CD4-positive, alpha-beta T cell treated with Interleukin-21 for 1 hour (primary cell): ENCODE measurements around the gene EXOC3L2.

Experiments used
- DNase-seq: peaks from one replicate; pipeline ENCODE4 v3.0.0-alpha.2; 2020

EXOC3L2 gene

DNA sequence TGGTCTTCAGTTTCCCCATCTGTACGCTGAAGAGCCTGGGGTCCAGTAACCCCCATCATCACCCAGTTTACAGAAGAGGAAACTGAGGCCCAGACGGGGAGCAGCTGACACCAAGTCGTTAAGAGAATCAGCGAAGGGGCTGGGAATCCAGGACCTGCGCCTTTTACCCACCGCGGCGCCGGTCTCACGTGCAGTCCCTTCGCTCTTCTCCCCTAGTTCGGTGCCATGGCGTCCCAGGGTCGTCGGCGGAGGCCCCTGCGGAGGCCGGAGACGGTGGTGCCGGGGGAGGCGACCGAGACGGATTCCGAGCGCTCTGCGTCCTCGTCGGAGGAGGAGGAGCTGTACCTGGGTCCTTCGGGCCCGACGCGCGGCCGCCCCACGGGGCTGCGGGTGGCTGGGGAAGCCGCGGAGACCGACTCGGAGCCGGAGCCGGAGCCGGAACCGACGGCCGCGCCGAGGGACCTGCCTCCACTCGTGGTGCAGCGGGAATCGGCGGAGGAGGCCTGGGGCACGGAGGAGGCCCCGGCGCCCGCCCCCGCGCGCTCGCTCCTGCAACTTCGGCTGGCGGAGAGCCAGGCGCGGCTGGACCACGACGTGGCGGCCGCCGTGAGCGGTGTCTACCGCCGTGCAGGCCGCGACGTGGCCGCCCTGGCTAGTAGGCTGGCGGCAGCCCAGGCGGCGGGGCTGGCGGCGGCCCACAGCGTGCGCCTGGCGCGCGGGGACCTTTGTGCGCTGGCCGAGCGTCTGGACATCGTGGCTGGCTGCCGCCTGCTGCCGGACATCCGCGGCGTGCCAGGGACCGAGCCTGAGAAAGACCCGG, 65.9 kb downstream of the EXOC3L2 start:
- peak; percentile 26 for DNase-seq

DNA sequence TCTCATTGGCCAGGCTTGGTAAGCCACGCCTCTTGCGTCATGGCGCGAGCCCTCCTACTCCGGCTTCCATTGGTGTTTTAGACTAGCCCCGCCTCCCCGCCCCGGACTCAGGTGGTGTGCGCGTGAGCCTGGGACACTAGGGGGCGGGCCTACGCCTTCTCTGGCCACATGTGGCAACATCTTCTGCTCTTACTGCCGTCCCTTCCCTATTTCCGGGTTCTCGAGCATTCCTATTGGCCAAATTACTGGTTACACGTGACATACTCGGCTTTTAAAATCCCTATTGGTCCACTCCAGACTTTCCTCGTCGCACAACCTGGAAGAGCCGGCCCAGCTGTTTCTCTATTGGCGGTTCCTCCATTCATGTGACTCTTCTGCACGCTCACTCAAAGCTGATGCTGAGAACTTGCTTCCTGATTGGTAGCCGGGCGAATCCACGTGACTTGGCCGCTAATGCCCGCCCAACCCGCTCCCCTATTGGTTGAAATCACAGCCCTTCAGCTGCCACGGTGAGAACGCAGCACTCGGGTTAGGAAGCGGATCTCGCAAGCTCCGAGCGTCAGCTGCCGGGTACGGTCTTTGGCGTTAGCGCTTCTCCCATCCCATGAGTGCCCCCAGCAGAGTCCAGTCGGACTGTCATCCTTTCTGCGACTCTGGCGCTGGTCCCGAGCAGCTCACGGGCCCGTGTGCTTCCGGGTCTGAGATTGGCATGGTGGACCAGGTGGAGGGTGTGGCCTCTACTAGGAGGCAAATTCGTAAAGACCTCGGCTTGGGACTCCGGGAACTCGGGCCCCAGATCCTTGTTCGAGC, 66.7 kb downstream of the EXOC3L2 start, which contains the start of gene BLOC1S3:
Gene BLOC1S3 (plus strand): TSS at position 523 of the 810 bp plus-strand sequence. CDS start 513 bp downstream, outside the sequence.
- DNase-seq = peak; percentile 100

DNA sequence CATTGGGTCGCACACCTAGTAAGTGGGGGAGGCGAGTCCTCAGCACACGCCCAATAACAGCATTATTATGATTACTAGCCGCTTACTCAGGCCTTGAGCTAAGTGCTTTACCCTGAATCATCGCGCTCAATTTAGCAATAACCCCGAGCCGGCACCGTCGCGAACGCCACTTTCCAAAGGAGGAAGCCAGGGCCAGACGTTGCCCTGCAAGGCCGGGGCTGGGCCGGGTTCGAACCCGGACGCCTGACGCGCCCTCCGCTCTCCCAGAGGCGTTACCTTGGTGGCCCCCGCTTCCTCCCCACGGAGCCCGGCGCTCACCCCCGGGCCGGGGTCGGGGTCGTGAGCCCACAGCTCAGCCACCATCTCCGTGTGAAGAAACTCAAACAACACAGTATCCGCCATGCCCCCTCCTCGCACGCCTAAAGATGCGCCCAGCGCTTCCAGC, 67.4 kb downstream of the EXOC3L2 start, which contains the start of gene TRAPPC6A:
Gene TRAPPC6A (minus strand): TSS at position 421 of the 445 bp plus-strand sequence. CDS start 19 bp downstream, at position 402.
- no peak for DNase-seq

DNA sequence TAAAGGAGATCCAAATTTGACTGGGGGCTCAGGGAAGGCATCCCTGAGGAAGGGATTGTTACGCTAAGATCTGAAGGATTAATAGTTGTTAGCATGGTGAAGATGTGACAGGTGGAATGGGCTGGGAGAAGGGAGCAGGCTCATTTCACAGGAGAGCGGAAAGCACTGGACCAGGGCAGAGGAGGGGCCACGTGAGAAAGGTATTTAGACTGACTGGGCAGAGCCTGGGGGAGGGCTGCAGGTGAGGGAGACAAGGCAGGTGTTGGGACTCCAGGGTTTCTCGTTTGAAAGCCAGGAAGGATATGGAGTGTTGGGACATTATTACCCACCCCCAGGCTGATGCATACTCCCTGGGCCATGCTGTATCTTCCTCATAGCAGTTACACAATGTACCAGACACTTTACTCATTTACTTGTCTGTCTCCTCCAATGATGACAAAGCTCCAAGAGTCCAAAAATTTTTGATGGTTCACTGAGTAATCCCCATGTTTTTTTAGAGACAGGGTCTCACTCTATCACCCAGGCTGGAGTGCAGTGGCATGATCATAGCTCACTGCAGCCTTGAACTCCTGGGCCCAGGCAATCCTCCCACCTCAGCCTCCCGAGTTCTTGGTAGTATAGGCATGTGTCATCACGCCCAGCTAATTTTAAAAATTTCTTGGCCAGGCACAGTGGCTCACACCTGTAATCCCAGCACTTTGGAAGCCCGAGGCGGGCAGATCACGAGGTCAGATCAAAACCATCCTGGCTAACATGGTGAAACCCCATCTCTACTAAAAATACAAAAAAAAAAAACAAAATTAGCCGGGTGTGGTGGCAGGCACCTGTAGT, 69.5 kb downstream of the EXOC3L2 start:
- DNase-seq = no peak

DNA sequence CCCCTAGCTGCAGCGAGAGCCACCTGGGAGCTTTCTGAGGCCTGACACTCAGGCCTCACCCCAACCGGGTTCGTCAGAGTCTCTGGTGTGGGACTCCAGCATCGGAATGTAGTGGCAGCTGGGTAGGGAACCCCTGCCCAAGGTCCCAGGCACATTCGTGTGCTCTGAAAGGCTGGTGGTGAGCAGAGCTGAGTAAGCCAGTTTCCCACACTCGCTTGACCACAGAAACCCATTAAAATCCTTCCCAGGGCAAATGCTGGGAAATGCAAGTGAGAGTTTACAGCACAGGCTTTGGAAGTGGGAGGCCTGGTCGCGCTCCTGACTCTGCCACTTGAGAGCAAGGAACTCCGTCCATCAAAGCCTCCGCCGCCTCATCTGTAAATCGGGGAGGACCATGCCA, 71.4 kb downstream of the EXOC3L2 start:
- no peak for DNase-seq

DNA sequence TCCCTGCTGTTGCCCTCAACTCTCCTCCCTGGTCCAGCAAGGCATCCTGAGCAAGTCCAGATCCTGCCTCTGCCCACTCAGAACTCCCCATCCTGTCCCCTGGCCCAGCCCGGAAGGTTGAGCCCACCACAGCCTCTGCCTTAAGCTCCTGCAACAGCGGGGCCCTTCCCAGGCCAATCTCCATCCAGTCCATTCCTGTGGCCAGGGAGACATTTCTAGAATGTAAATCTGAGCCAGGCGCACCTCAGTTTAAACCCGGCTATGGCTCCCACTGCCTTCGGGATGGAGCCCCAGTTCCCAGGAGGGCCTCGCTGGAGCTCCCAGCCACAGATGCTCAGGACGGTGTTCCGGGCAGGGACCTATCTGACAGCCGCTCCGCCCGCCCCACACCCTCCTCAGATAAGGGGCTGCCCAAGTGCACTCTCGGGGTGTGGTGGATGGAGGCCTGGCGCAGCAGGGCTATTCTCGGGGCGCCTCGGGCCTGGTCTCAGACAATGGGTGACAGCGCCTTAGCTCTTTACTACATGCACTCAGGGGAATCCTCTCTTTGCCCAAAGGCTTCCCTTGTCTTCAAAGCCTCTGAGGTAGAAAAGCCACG, 72.5 kb downstream of the EXOC3L2 start:
- no peak for DNase-seq

DNA sequence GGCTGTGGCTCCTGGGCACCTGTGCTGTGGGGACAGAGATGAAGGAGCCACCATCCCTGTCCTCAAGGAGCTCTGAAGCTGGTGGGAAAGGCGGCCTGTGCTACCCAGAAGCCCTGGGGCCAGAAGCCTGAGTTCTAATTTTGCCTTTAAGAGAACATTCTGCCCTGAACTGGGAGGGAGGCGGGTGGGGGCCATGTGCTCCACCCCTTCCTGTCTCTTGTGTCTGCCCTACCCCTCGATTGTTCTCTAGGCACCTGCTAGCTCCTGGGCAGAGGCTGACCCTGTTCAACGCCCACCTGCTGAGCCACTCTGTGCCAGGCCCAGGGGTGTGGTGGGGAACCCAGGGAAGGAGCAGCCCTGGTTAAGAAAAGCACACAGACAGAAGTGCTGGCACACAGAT, 73.0 kb downstream of the EXOC3L2 start:
- DNase-seq = peak; percentile 61

DNA sequence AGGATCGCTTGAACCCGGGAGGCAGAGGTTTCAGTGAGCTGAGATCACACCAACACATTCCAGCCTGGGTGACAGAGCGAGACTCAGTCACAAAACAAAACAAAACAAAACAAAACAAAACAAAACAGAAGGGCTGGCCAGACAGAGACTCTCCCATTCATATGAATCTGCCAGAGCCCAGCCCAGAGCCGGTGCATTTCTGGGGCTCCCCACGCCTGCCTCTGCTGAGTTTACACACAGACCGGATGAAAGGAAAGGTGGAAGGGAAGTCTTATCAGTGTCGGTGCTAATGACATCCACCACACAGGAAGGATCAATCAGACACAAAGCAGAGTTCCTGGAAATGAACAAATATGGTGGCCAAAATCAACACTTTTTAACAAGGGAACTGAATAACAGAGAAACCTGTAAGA, 74.0 kb downstream of the EXOC3L2 start:
- peak; percentile 86 for DNase-seq

DNA sequence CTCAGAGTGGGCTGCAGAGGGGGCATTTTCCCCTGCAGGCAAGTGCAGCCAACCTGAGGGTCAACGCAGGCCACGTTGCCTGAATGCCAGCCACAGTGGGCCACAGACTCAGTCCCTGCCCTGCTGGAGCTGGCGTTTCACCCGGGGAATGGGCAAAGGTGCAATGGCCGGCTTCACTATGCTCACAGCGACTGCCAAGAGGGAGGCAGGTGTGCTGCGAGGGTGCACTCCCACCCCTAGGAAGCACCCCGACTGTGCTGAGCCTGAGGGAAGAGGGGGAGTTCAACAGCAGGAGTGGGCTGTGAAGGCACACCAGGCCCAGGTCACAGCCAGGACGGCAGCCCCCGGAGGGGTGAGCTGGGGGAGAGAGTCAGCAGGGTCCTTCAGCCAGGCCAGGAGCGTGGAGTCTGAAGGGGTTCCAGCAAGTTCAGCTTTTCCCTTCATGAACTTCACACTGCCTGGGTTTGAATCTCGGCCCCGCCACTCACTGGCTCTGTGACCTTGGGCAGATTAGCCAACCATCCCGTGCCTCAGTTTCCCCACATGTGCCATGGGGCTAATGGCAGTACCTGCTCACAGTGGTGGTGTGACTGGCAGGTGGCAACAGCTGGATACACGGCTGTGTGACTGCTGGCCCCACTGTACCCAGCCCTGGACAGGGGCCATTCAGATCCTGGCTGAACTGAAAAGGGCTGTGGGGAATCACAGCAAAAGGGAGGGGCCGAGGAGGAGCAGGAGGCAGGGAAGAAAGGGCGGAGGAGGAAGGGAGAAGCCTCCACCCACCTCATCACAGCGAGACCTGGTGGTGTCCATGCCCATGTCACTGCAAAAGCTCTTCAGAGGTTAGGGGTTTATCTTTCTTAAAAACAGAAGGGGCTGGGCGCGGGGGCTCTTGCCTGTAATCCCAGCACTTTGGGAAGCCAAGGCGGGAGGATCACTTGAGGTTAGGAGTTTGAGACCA, 74.8 kb downstream of the EXOC3L2 start:
- DNase-seq = no peak

DNA sequence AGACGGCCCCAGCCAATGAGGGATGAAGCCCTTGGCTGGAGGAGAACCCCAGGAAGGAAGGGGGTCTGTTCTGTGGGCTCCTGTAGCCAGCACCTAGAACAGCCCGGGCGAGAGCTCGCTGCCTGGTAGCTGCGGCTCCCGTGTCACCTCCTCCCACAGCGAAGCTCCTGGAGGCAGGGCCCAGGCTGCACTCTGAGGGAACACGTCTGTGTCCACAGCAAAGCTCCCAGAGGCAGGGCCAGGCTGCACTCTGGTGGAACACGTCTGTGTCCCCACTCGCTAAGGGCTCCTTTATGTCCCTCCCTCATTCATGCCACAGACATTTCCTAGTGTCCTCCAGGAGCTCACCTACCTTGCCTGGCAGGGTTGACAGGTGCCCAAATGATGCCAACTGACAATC, 75.6 kb downstream of the EXOC3L2 start:
- DNase-seq = no peak

DNA sequence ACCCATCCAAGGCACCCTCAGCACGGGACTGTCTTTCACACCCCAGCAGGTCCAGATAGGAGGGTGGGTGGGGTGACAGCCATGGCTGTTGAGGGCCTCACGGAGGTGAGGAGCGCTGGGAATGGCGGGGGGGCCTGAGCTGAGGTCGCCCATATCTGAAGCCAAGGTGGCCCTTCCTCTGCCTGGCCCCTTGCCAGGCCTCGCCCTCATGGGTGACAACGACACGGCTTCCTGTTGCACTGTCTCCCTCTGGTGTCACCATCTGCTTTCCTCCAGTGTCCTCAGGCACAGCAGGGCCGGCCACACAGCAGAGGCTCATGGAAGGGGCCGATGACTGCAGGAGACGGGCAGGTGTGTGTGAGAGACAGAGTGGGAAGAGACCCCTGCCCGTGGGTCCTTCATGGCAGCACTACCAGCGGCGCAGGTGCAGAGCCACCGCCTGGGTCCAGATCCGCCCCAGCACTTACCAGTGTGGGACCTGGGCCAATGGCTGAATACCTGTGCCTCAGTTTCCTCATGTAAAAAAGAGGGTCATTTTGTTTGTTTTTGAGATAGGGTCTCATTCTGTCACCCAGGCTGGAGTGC, 76.3 kb downstream of the EXOC3L2 start:
- peak; percentile 14 for DNase-seq

DNA sequence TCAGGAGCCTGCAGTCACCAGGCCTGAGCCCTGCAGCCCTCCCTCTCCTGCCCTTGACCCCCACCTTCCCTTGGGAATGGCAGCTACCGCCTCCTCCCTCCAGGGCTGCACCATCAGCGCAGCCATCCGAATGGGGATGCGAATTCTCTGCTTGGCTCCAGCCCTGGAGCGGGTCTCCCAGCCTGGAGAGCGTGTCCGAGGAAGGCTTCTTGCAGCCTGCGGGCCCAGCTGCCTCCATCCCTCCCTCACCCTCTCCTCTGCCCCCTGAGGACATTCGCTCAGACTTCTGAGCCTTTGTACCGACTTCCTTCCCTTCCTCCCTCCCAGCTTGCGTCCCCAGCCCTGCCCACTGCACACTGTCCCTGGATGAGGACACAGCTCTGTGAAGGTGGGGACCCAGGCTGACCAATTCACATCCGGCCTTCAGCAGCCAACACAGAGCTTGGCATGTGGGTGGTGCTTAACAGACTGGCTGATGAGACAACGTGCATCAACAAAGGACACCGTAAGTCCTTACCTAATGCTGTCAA, 78.4 kb downstream of the EXOC3L2 start:
- no peak for DNase-seq

DNA sequence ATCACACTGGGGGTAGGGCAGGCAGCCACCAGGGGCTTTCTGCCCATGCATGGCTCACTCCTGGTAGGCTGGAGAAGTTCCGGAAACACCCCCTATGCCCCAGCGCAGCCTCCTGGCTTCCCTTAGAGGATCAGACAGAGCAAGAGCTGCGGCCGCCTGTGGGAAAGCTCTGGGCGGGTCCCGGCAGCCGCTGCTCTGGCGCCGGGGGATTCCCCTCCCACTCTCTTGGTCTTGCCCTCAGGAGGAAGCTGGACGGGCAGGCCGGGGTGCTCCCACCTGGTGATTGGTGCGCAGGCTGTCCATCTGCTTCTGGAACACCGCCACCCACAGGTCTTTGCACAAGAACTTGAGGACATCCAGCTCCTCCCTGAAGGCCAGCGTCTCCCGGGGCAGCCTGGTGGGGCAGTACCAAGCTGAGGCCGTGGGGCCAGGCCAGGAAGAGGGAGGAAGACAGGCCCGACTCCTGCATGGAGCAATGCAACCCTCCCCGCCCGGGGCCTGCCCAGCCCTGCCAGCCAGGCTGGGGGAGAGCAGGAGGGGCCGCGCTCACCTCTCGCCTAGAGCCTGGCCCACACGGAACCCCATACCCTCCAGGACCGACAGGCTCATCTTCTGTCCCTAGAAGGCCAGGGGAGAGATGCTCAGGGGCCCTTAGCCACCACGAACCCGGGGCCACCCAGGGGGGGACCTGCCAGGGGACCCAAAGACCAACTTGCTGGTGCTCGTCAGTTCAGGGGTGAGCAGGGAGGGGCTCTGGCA, 80.5 kb downstream of the EXOC3L2 start:
- DNase-seq = peak; percentile 75

DNA sequence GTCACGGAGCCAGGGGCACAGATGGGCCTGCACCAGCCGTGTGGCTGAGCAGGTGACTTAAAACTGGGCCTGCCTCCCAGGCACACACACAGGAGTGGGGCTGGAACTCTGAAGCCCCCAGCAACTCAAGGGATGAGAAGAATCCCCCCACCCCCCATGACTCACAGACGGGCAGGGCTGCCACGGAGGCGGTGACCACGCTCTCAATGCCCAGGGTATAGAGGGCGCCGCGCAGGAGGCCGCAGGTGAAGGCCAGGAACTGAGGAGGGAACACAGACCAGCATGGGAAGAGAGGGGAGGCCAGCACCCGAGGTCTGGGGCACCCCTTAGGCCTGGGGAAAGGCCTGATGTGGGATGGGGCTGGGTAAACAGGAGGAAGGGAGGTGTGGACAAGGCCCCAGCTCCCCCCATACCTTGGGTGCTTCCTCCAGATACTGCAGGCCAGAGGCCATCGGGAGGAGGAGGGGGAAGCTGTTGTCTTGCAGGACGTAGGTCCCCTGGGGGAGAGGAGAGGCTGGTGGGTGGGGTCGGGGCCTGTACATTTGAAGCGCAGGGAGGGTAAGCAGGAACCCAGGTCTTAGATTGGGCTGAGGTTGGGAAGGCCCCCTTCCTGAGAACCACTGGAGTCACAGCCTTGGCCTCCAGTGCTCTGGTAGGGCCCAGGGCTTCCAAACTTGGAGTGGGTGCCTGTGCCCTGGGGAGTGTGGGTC, 81.3 kb downstream of the EXOC3L2 start:
- no peak for DNase-seq

DNA sequence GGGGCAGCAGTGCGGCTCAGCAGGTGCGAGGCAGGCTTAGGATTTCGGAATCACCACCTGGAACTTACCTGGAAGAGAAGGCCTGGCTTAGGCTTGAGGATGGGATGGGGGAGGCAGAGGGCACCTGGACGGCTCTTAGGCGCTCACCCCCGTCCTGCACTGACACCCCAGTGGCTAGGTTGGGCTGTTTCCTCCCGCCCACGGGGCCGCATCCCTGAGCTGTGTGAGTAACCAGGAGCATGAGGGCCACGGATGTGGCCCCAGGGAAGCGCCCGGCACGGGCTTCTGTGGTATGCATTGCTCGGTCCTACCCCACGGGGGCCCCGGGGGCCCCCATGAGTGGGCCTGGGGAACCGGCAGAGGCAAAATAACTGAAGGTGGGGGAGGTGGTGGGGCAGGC, 82.1 kb downstream of the EXOC3L2 start:
- no peak for DNase-seq

DNA sequence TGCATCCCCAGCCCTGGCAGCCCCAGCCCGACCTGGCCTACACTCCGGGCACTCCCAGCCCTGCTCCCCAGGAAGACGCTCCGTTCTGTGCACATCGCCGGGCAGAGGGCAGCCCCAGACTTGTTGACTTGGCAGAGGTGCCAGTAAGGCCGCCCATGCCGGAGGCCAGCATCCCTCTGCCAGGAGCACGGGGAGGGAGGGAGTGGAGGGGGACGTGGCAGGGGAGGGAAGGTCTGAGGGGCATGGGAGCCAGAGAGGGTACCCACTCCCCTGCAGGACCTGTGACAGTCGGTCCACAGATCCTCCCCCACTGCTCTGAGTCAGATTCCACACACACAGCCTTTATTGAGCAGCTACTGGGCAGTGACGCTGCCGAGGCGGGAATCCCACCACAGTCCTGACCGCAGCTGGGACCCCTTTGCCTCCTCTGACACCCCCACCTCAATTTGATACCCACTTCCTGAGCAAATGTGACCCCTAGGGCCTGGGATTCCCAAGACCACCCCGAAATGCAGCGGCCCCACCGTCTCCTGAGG, 82.5 kb downstream of the EXOC3L2 start:
- no peak for DNase-seq
